ENCODE data around the gene NDUFS6.
A peak's percentile ranks its signal among the peaks of the same experiment; 100 is the strongest.

Gene NDUFS6

GRCh38 chr5:1801222-1801966 lies at the start of gene NDUFS6:
NDUFS6 (plus strand) TSS chr5:1801407; CDS start chr5:1801418, 11 bp downstream.
- DNase-seq = peak; percentile 72

GRCh38 chr5:1751864-1752822 lies 49.1 kb upstream of the NDUFS6 start:
- no peak for DNase-seq

- no peak for DNase-seq
Measured at GRCh38 chr5:1752881-1753280, 48.3 kb upstream of the NDUFS6 start.

- DNase-seq = no peak
Measured at GRCh38 chr5:1753490-1753889, 47.7 kb upstream of the NDUFS6 start.

GRCh38 chr5:1754531-1755220 lies 46.5 kb upstream of the NDUFS6 start:
- no peak for DNase-seq

GRCh38 chr5:1755321-1755949 lies 45.8 kb upstream of the NDUFS6 start:
- DNase-seq = no peak

- DNase-seq = no peak
Measured at GRCh38 chr5:1756481-1756880, 44.7 kb upstream of the NDUFS6 start.

GRCh38 chr5:1757511-1757910 lies 43.7 kb upstream of the NDUFS6 start:
- DNase-seq = no peak

GRCh38 chr5:1758574-1758973 lies 42.6 kb upstream of the NDUFS6 start:
- DNase-seq = no peak

- no peak for DNase-seq
Measured at GRCh38 chr5:1759378-1759970, 41.7 kb upstream of the NDUFS6 start.

GRCh38 chr5:1760231-1760630 lies 41.0 kb upstream of the NDUFS6 start:
- DNase-seq = no peak

- no peak for DNase-seq
Measured at GRCh38 chr5:1760656-1761452, 40.4 kb upstream of the NDUFS6 start.

GRCh38 chr5:1761453-1761755 lies 39.8 kb upstream of the NDUFS6 start:
- no peak for DNase-seq

GRCh38 chr5:1762121-1762882 lies 38.9 kb upstream of the NDUFS6 start:
- no peak for DNase-seq

- DNase-seq = no peak
Measured at GRCh38 chr5:1762883-1763547, 38.2 kb upstream of the NDUFS6 start.

- no peak for DNase-seq
Measured at GRCh38 chr5:1763548-1763911, 37.7 kb upstream of the NDUFS6 start.

GRCh38 chr5:1763960-1764605 lies 37.1 kb upstream of the NDUFS6 start:
- DNase-seq = no peak

GRCh38 chr5:1764606-1764960 lies 36.6 kb upstream of the NDUFS6 start:
- no peak for DNase-seq

- no peak for DNase-seq
Measured at GRCh38 chr5:1765141-1765879, 35.9 kb upstream of the NDUFS6 start.

All from NCI-H2029 treated with DMSO at 0.1 percent for 48 hours (cell line).